ENCODE data around the gene TMCC1.
"Not testable (repeated sequence)": the region's sequence is repeated elsewhere in the genome, so short reads cannot be mapped to it uniquely, and the experiment has no call there.

The TMCC1 gene

DNA sequence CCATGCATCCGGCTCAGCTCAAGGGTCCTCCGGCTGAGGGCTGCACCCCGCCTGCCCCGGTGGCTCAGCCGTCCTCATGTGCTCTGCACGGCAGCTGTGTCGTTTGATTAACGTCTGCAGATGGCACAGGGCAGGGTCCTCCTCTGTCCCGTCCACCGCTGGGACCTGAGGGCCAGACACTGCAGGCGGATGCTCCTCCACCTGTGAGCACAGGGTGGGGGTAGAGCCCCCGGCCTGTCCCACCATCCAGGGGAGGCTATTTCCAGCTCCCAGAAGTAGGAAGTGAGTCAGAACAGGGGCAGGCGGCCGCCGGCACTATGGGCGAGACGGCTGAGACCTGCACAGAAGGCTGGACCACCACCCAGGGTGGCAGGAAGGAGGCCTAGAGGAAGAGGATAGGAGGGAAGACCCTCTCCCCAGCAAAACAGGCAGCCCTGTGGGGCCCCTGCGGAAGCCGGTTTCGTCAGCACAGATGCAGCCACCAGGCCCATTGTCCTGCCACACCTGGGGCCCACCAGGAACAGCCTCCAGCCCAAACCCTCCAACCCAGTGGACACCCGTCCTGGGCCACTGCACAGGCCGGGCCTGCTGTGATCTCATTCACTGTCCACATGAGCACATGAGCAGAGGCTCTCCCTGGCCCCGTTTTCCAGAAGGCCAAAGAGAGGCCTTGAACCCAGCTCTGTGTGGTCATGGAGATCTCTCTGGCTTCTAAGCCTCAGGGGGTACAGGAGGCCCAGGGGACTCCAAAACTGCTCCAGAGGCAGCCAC, 274.4 kb downstream of the TMCC1 start:
- no peak for DNase-seq

DNA sequence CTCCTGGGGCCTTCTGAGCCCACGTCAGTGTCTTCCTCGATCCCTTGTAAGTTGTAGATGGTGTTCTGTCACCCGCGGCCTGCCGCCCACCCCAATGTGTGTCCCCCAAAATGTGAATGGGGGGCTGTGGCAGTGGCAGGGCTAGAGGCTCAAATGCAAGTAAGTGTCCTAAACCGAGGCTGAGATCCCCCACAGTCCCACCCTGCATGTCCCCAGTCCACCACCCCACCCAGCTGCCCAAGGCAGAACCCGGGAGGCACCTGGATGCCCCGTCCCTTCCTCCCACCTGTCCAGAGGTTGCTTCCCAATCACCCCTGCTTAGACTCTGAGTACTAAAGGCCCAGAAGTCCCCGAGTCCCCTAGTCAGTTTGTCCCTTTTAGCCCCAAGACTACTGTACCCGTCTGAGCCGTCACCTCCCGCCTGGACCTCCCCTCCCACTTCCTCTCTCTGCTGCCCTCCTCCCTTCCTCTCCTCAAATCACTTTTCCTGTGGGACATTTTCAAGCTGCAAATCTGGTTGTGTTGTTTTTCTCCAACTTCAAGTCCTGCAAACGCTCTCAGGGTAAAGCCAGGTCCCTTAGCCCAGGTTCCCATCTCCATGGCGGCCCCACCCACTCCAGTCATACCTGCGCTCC, 275.2 kb downstream of the TMCC1 start:
- no peak for DNase-seq

DNA sequence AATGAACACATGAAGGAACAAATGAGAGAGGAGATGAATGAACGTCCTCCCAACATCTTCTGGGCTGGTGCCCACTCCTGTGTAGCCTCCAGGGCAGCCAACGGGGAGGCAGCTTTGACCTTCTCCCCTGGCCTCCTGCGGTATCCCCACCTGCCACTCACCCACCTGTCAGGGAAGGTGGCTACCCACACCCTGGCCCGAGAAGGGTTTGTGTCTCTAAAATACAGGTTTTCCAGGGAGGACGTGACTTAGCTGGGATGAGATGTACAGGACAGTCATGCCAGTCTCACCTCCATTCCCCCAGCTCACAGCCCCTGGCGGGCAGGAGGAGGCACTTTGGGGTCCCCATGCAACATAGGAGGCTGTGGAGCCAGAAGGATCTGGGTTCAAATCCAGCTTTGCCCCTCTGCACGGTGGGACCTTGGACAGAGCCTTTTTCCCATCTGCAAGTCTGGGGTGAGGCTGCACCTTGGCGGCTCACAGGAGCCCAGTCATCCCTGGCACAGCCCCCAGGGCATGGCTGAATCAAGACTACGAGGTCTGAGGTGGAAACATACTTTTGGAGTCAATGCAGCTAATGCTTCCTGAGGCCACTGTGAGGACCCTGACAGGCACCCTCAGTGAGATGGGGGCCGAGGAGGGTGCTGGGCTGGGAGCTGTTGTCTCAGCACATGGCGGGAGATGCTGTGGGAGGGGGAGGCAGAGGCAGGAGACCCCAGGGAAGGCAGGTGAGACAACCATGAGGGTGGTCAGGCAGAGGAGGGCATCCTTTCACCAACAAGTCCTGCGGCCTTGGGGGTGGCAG, 275.9 kb downstream of the TMCC1 start:
- no peak for DNase-seq

DNA sequence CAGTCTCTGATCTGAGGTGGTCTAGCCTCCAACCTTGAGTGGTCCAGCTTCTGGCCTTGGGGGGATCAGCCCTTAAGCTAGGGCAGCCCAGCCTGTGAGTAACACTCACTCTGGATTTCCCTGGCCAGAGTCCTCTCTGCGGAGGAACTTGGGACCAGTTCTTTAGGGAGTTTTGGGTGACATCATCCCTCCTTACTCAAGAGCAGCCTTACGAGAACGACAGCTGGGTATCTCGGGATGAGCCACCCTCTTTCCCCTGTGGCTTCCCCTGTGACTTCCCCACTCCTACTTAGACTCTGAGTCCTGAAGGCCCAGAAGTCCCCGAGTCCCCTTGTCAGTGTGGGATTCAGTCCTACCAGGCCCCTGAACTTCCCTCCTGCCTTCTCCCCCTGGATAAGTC, 276.8 kb downstream of the TMCC1 start:
- no peak for DNase-seq

DNA sequence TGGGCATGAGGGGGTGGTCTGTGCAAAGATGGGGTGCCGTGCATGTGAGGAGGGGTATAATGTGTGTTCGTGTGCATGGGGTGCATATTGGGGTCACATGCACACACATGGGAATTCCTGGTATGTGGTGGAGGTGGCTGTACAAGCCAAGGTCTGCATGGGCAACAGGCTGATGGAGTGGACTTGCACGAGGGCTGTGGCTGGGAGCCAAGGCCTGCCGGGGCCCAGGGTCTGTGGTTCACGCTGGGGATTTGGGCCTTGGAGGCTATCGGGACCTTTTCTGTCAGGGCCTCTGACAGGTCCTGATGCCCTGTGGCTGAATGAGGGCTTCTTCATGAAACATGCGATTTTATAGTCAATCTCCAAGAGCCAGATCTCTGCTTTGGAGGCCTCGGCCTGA, 277.2 kb downstream of the TMCC1 start:
- DNase-seq, result no peak

DNA sequence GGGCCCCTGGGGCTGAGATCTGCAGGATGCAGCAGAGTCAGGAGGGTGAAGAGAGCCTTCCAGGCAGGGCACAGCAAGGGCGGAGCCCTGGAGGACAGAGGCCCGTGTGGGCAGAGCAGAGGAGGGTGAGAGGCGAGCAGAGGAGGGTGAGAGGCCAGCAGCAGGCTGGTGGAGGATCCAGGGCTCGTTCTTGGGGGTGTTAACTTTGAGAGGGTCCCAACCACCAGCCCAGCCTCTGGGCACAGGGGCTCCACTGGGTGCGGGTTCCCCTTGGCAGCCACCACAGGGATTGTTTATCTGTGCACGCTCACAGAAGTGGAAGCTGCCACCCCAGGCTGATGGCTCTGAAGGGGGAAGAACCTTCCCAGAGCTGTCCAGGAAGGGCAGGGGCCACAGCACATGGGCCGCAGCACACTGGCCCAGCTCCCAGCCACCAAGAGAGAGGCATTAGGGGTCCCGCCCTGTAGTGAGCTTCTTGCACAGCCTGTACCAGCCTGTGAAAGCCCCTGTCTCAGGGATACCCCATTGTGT, 277.7 kb downstream of the TMCC1 start:
- no peak for DNase-seq

DNA sequence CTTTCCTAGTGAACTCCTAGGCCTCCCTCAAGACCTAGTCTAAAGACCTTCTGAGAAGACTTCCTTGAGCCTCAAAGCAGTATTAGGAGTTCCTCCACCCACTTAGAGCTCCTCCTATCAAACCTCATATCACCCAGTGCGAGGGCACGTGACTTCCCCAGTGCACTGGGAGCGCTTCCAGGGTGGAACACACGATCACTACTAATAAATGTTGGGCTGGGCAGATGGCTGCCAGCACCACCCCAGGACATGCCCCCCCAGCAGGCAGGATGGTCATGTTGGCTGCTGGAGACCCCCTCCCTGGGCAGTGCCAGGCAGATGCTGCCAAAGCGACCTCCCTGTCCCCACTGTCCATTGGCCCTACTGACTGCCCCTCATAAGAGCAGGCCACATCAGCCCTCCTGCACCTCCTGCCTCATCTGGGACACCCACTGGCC, 278.6 kb downstream of the TMCC1 start:
- no peak for DNase-seq

DNA sequence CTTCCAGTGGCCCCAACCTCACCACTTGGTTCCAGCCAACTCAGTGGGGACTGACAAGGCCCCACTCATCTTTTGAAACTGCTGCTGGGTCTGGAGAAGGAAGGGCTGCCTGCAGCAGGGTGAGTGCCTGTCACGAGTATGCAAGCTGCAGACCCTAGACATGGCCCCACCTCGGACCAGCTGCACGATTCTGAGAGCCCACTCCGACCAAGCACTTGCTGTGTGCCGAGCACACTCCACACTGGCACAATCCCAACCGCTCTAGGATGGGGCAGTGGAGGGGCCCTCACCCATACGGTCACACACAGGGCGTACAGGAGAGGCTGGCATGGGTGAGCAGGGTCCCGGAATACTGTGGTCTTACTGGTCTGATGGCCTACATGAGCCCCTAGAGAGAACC, 279.1 kb downstream of the TMCC1 start:
- DNase-seq, result no peak

DNA sequence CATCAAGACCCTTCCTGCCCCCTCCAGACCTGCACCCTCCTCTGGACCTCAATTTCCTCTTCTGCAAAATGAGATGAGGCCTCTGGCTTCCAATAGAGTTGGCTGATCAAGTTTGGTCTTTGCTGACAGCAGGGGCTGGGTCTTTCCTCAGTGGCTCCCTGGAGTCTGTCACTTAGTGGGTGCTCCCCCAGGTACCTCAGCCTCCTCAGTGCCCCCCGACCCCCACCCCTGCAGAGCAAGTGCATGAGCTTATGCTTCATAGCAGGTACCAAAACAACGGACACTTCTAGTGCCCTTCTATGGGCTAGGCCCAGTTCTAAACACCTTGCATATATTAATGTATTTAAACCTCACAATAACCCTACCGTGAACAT, 280.2 kb downstream of the TMCC1 start:
- DNase-seq, result no peak

DNA sequence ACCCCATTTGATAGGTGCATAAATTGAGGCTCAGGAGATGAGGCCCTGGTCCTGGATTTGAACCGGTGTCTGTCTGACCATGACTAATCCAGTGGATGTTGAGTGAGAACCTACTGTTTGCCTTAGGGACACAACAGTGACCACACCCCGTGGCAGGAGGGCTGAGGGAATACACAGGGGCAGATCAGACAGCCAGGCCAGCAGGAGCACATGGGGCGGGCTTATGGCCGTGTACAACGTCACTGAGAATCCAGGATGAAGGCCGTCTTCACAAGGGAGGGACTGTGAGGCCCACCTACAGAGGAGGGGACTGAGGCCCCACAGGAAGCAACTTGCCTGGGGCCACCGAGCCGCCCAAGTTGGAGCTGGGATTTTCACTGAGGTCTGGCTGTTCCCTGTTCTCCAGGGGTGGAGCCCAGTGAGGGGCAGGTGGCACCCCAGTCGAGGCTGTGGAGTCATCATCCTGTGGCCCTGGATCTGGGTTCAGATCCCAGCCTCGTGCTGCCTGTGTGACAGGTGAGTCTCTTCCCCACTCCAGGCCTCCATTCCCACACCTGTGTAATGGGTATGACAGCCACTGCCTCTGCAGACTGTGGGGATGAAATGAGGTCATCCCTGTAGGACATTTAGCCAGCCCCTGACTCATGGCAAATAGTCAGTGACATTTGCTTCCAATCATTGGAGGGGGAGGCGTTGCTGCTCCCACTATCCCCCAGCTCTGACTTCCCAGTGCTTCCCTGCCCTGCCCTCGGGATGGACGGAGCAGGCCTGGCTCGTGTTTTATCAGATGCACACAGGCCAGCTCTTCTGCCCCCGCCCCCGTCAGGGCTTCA, 280.8 kb downstream of the TMCC1 start:
- no peak for DNase-seq

DNA sequence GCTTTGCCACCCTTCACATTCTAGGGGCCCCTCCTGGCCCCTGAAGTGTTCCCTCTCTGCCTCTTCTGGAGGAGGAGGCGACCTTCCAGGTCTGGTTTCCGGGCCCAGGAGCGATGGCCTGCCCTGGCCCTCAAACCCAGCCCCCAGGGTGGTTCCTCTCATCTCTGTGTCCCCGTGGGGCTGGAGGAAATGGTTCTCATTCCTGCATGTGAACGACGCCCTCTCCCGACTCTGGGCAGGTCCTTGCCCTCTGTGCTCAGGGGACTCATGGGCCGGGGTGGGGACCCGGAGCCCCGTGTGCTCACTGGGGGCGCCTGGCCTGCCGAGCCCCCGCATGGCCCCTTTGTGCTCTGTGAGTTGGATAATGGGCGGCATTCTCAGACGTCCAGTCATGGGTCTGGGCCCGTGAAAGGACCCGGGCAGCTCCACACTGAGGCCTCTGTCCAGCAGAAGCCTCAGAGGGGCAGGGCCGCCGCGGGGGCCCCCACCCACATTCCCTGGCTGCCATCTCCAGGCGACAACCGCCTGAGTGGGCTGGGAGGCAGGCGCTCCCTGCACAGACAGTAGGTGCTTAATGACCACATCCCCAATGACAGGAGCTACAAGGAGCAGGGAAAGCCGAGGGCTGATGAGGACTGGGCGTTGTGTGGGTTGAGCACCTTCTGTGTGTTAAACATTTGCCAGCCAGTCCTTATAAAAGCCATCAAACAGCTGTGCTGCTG, 281.5 kb downstream of the TMCC1 start:
- DNase-seq, result no peak

DNA sequence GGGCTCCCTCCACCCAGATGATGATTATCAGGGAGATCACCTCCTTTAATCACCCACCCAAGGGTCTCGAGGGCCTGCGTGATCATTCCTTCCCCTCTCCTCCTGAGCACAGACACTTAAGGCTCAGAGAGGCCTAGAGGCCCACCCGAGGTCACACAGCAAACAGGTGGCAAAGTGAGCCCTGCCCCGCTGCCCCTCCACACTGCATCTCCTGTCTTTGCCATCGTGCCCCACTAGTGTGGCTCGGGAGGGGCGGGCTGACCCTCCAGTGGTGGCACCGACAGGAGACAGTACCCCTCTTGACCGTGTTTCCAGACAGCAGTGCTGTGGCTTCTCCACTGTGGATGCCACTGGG, 282.1 kb downstream of the TMCC1 start:
- no peak for DNase-seq

DNA sequence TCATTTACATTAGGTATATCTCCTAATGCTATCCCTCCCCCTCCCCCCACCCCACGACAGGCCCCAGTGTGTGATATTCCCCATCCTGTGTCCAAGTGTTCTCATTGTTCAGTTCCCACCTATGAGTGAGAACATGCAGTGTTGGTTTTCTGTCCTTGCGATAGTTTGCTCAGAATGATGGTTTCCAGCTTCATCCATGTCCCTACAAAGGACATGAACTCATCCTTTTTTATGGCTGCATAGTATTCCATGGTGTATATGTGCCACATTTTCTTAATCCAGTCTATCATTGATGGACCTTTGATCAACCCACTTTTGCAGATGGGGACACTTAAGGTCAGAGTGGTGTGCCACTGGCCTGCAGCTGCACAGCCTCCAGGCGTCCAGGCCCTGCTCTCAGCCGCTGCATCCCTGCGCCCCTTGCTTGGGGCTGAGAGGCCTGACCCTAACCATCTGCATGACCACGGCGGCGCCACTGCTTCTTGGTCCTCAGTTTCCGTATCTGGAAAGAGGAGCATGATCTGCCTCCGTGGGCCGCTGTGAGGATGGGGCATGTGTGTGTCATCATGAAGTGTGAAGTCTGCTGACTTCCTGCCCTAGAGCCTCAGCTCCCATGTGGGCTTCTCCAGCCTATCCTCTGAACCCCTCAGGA, 282.6 kb downstream of the TMCC1 start:
- not testable (repeated sequence) for DNase-seq

DNA sequence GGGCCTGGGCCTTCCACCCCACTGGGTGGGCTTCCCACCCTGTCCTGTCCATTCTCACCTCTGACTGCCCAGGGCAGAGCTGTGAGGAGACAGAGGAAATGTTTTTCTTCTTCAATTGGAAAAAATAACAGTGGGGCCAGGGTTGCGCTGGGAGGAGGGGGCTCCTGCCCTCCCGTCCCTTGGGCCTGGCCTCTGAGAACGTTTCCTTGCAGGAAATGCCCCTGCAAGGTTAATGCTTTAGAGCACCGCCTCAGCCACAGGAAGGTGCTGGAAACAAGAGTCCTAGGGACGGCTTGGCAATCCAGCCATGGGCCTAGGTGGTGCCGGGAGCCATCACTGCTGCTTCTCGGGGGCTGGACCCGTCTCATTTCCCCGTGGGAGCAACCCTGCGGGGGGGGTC, 283.2 kb downstream of the TMCC1 start:
- DNase-seq, result no peak

DNA sequence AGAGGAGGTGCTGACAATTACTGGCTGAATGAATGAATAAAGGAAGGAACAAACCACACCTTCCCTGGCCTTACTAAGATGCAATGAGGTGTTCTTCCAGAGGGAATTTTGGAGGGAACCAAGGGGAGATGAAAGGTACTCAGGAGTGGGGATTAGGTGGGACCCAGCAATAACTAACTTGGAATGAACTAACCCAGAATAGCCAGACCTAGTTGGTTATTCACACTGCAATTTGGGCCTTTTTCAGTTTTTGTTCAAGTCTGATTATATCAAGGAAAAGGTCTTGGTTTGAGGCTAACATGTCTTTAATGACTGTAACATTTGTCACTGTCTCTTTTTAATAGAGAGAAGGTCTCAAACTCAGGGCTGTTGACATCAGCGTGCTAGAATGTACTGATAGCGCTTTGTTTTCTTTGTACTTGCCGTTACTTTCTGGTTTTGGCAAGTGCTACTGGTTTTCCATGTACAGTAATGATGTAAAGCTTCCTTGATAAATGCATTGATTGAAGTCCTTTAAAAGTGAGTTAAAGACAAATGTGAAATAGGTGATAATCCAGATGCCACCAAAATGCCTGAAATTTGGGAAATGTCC, 283.8 kb downstream of the TMCC1 start:
- no peak for DNase-seq

DNA sequence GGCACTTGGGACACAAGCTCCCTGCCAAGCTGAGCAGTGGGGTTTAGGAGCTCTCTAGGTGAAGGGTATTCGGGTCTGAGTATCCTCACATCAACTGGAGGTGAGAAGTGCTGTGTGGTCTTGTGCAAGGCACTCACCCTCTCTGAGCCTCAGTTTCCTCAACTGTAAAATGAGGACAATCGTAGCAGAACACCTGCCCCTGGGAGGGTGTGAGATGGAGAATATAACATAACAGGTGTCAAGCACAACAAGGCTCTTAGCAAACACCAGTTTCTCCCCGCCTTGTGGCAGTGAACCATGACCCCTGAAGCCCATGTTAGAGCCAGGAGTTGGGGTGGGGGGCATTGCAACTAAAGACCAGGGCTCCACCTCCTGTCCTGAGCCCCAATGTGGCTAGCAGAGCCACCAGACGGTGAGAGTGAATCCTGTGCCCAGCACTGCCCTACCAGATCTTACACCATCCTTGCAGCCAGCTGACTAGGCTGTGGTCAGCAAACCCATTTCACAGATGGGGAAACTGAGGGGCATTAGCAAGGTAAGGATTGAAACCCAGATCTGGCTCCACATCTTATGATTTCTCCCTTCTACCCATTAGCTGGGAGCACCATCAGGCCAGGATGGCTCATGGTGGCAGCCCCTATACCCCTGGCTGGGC, 284.4 kb downstream of the TMCC1 start:
- DNase-seq, result no peak

DNA sequence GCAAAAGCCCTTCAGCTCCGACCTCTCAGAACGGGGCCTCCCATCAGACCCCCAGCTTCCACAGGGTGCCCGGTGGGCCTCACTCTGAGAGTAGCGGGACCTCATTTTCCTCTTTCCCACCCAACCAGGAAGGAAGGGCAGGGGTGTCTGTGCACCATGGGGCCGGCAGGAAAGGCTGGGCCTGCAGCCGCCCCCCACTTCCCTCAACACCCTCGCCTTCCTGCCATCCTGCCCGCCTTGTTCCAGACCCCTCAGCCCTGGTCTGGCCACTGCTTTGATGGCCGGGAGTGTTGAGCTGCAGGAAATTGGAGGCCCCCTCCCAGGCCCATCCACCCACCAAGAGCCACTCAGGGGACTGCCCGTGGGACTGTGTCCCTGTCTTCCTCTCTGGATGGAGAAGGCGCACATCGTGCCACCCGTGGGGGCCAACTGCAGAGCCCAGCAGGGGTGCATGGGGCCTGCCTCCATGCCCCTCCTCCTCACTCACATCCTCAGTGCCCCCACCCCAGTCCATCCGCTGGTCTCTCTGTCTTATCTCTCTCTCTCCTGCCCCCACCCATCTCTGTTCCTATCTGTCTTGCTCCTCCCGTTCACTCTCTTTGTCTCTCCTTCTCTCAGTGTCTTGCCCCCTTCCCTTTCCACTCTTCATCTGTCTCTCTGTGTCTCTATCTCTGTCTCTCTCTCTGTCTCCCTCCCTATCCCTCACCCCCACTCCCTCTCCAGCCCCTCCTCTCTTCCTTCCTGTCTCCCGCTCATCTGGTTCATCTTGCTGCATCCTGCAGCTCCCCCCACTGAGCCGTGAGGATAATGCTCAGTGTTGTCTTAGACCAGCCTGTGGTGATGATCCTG, 285.2 kb downstream of the TMCC1 start:
- DNase-seq, result peak in 1 of 5 donors; percentile 21

DNA sequence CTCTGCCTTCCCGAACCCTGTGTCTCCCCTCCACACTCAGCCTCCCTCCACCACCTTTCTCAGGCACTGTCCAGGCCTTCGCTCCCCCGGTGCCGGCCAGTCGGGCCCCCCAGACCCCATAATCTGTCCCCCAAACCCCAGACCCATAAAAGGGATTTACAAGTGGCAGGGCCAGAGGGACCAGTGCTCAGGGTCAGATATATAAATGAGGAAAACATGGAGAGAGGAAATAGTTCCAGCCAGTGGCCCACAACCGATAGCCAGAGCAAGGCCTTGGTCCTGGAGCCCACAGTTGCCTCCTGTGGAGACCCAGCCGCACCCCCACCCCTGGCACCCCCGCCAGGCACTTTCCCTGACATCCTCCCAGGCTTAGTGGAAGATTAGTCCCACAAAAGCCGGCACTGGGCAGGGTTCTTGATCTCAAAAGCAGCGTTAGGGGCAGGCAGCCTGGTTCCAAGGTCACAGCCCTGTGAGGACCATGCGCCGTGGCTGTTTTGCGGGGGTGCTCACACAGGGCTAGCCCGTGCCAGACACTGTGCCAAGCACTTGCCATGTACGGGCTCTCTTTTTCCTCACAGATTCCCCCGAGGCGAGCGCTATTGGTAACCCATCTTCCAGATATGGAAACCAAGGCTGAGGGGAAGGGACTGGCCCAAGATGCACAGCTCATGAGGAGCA, 286.0 kb downstream of the TMCC1 start:
- DNase-seq, result no peak

Data from T-helper 1 cell (primary cell).